ENCODE results near the gene CCT5.
"Not testable (repeated sequence)": the region's sequence is repeated elsewhere in the genome, so short reads cannot be mapped to it uniquely, and the experiment has no call there.

The CCT5 gene

DNA sequence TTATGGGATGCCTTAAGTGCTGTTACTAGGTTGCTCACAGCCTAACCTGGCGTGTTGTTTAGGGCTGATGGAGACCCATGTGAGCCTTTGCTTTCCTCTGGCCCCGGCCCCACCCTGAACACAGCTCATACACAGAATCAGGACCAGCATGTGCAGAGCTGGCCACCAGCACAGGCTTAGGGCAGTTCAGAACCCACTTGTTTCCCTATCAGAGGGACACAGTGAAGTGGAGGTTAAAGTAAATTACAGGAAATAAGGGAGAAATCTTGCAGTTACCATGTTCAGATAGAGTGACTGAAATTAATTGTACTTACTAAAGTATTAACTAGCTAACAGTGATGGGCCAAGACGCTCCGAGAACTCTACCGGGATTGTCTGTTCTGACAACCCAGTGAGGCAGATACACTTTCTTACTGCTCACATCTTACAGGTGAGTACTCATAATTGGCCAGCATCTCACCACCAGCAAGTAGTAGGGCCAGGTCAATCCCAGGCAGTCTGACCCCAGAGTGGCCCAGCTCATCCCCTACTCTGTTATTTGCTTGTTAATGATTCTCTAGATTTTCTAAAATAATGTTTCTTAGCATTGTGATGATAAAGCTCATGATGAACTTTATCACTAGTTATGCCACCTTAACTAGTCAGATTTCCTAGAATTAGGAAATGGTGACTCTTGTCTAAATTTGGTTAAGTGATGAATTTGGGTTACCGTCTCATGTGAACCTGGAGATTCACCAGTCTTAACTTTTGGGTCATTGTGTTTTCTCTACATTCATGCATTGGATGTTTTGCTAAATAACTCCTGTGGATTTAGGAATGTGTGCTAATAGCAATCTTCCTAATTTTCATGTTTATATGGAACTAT lies 15.4 kb downstream of the CCT5 start:
- Mint-ChIP-seq H3K27ac (no peak overlapping the region), H3K36me3 (ENCODE audit: low read depth) (peaks cover 42% of the 10 kb centered on the region), H3K27me3 (ENCODE audit: low read depth) (no peaks in the 10 kb centered on the region), H3K4me3 (no peak overlapping the region), H3K4me1 (peaks cover 7% of the 10 kb centered on the region), H3K9me3 (no peaks in the 10 kb centered on the region)
- no peak for TF ChIP-seq CTCF (IDR thresholded peaks at IDR 0.05; ENCODE audit: unreplicated experiment in 3 of 3)

GRCh38 chr5:10266137-10266536 lies 16.1 kb downstream of the CCT5 start:
- no peak overlapping the region for H3K27ac Mint-ChIP-seq
- no peaks in the 10 kb centered on the region for H3K27me3 Mint-ChIP-seq (ENCODE audit: low read depth)
- H3K36me3 Mint-ChIP-seq (ENCODE audit: low read depth): peaks cover 35% of the 10 kb centered on the region
- H3K9me3 Mint-ChIP-seq: no peaks in the 10 kb centered on the region
- peaks cover 7% of the 10 kb centered on the region for H3K4me1 Mint-ChIP-seq
- no peak for TF ChIP-seq CTCF (IDR thresholded peaks at IDR 0.05; ENCODE audit: unreplicated experiment in 3 of 3)
- no peak overlapping the region for H3K4me3 Mint-ChIP-seq

DNA sequence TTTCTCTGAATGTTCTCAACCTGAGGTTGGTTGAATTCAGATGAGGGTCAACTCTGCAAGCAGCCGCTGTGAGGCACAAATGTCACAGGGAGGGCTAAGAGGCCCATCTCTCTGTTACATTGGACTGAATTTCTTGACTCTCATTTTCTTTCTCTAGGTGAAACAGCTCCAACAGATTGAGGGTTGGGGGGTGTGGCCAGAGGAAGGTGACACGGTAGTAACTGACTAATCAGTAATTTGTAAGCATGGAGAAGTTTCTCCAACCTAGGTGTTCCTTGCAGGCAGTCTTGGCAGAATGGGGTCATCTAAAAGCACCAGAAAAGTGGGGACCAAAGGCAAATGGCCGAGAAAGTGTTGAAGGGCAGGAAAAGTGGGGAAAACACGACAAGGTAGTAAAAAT lies 16.8 kb downstream of the CCT5 start:
- Mint-ChIP-seq H3K27me3 (ENCODE audit: low read depth) (no peaks in the 10 kb centered on the region), H3K9me3 (no peaks in the 10 kb centered on the region), H3K4me1 (peaks cover 7% of the 10 kb centered on the region), H3K4me3 (no peak overlapping the region), H3K27ac (peak overlapping the region in 1 of 3 experiments; percentile 29), H3K36me3 (ENCODE audit: low read depth) (peaks cover 36% of the 10 kb centered on the region)
- no peak for TF ChIP-seq CTCF (IDR thresholded peaks at IDR 0.05; ENCODE audit: unreplicated experiment in 3 of 3)

DNA sequence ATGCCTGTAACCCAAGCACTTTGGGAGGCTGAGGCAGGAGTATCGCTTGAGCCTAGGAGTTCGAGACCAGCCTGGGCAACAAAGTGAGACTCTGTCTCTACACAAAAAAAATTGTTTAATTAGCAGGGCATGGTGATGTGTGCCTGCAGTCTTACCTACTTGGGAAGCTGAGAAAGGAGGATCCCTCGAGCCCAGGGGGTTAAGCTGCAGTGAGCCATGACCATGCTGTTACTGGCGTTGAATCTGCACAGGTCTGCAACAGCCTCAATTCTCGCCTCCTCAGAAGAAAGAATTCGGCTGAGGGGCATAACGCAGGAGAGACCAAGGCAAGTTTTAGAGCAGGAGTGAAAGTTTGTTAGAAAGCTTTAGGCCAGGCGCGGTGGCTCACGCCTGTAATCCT lies 18.0 kb downstream of the CCT5 start:
- Mint-ChIP-seq H3K4me3 (no peak overlapping the region), H3K27ac (peak overlapping the region in 1 of 3 experiments; percentile 10), H3K27me3 (ENCODE audit: low read depth) (no peaks in the 10 kb centered on the region), H3K4me1 (no peaks in the 10 kb centered on the region), H3K36me3 (ENCODE audit: low read depth) (peaks cover 33% of the 10 kb centered on the region), H3K9me3 (no peaks in the 10 kb centered on the region)
- TF ChIP-seq CTCF (IDR thresholded peaks at IDR 0.05; ENCODE audit: unreplicated experiment in 3 of 3): no peak

GRCh38 chr5:10272053-10272874 lies 22.2 kb downstream of the CCT5 start:
- Mint-ChIP-seq H3K27ac (no peak overlapping the region), H3K27me3 (ENCODE audit: low read depth) (no peaks in the 10 kb centered on the region), H3K36me3 (ENCODE audit: low read depth) (peaks cover 24% of the 10 kb centered on the region), H3K9me3 (no peaks in the 10 kb centered on the region), H3K4me3 (no peak overlapping the region), H3K4me1 (peaks cover 12% of the 10 kb centered on the region)
- TF ChIP-seq CTCF (IDR thresholded peaks at IDR 0.05; ENCODE audit: unreplicated experiment in 3 of 3): no peak

DNA sequence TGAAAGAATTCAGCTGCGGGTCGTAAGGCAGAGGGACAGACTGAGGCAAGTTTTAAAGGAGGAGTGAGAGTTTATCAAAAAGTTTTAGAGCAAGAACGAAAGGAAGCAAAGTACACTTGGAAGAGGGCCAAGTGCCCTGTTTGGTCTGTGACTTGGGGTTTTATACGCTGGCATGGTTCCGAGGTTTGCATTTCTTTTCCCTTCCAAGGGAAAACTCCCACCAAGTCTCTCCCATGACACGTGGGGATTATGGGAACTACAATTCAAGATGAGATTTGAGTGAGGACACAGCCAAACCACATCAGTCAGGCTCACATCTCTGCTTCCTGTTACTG lies 22.8 kb downstream of the CCT5 start:
- H3K4me1 Mint-ChIP-seq: peaks cover 12% of the 10 kb centered on the region
- H3K27me3 Mint-ChIP-seq (ENCODE audit: low read depth); H3K27ac Mint-ChIP-seq; H3K9me3 Mint-ChIP-seq; H3K4me3 Mint-ChIP-seq: not testable (repeated sequence)
- peaks cover 24% of the 10 kb centered on the region for H3K36me3 Mint-ChIP-seq (ENCODE audit: low read depth)
